ENCODE measurements around the gene ACTRT2. TPM values are rescaled to one million over a fixed set of nuclear protein-coding genes. Genes with fewer than 3 reads are reported as not detected.

ACTRT2 gene
- not detected for total RNA-seq

GRCh38 chr1:3021233-3021671, at the start of gene ACTRT2:
TSS of gene ACTRT2 (plus strand) at chr1:3021467. CDS start at chr1:3021687, 220 bp downstream.
- H3K4me1 Mint-ChIP-seq (ENCODE audit: low read depth): no peaks in the 10 kb centered on the region
- no peak for ATAC-seq (replicated peaks in 1 of 2)
- H3K9me3 Mint-ChIP-seq: no peaks in the 10 kb centered on the region
- no peaks in the 10 kb centered on the region for H3K36me3 Mint-ChIP-seq (ENCODE audit: insufficient read depth in 2 of 2)
- H3K4me3 Mint-ChIP-seq: no peak within 1 kb of the TSS
- no peaks in the 10 kb centered on the region for H3K27me3 Mint-ChIP-seq (ENCODE audit: low read depth)
- no peak within 1 kb of the TSS for H3K27ac Mint-ChIP-seq
- no peak for DNase-seq

DNA sequence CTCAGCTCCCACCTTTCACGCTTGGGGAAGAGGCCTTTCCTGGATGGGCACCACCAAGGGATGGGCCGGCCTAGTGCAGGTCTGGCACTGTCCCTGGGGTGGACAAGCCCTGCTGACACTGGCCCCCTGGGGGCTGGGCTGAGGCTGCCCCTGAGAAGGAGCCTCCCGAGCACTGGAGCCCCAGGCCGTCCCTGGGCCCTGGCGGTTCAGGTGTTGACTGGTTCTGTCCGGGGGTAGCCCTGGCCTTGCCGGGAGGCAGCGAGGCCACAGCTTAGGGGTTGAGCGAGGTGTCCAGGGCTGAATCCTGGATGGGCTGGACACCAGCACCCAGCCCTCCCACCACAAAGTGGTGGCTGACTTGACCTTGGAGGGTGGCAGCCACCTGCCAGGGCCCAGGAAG, 49.7 kb upstream of the ACTRT2 start:
- no peaks in the 10 kb centered on the region for H3K27me3 Mint-ChIP-seq (ENCODE audit: low read depth)
- no peak for ATAC-seq (replicated peaks in 1 of 2)

DNA sequence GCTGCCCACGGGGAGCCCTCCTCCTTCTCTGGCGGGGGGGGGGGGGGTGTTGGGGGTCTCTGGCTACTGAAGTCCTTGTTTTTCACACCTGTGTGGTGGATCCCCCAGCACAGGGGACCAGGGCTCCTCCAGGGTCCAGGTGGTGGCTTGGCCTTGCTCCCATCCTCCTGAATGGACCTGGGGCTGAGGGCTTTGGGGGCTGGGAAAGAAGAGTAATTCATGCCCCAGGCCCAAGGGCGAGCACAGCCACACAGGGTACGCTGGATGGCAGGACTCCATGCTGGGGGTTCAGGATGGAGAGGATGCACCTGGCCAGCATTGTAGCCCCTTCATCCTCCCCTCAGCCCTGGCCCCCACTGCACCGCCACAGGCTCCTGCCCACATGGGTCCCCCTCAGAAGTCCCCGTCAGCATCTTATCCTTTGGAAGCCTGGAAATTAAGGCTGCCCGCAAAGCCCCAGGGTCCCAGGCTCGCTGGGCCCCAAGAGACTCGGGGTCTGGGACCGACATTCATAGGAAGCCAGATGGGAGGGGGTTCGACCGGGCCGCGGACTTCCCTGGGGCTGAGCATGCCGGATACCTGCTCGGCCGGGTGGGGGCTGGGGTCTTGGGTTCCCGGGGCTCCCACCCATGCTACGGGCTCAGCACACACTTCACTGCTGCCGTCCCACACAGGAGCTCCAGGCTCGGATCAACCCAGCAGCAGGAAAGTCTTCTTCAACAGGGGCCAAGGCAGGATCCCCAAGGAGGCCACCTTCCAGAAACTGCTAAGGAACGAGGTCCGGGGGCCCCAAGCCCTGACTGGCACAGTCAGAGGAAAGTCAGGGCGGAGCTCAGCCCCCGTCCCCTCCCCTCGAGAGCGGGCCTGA, 49.0 kb upstream of the ACTRT2 start:
- Mint-ChIP-seq H3K4me3 (no peak overlapping the region), H3K36me3 (ENCODE audit: insufficient read depth in 2 of 2) (no peaks in the 10 kb centered on the region), H3K9me3 (no peaks in the 10 kb centered on the region), H3K27ac (no peak overlapping the region), H3K27me3 (ENCODE audit: low read depth) (no peaks in the 10 kb centered on the region), H3K4me1 (ENCODE audit: low read depth) (no peaks in the 10 kb centered on the region)
- DNase-seq: no peak
- no peak for ATAC-seq (replicated peaks in 1 of 2)

More for the DNA sequence above, 49.7 kb upstream of the ACTRT2 start:
- Mint-ChIP-seq H3K36me3 (ENCODE audit: insufficient read depth in 2 of 2) (no peaks in the 10 kb centered on the region), H3K4me1 (ENCODE audit: low read depth) (no peaks in the 10 kb centered on the region), H3K4me3 (no peak overlapping the region), H3K27ac (no peak overlapping the region), H3K9me3 (no peaks in the 10 kb centered on the region)
- DNase-seq: no peak

DNA sequence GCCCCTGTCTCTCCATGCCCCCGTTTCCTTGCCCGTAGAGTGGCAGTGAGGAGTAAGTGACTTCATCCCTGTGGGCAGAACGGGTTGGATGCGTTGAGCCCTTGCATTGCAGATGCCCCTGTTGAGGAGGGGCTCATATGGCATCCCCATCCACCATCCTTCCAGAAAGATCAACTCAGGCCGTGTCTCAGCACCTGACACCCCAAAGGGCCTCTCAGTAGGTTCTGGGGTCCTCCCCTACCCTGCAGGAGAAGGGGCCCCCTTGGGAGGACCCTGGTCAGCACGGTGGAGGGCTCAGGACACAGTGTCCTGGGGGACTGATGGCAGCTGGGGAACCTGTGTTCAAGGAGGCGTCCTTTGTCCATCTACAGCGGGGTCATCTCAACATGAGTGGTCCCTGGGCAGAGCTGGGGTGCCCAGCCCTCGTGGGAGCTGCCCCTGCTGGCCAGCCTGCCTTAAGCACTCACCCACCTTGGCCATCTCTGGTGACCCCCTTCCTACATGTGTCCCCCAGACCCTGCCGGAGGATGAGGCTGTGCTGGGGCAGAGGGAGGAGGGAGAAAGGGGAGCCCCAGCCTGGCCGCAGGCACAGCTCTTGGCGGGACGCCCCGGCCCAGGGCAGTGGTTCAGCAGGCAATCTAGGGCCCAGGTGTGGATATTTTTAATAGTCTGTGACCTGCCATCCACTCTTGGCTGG, 48.2 kb upstream of the ACTRT2 start:
- H3K27me3 Mint-ChIP-seq (ENCODE audit: low read depth): no peaks in the 10 kb centered on the region
- H3K4me3 Mint-ChIP-seq: no peak overlapping the region
- H3K36me3 Mint-ChIP-seq (ENCODE audit: insufficient read depth in 2 of 2): no peaks in the 10 kb centered on the region
- DNase-seq (no peak), ATAC-seq (replicated peaks in 1 of 2) (no peak)
- H3K9me3 Mint-ChIP-seq: no peaks in the 10 kb centered on the region
- H3K4me1 Mint-ChIP-seq (ENCODE audit: low read depth): no peaks in the 10 kb centered on the region
- H3K27ac Mint-ChIP-seq: no peak overlapping the region

DNA sequence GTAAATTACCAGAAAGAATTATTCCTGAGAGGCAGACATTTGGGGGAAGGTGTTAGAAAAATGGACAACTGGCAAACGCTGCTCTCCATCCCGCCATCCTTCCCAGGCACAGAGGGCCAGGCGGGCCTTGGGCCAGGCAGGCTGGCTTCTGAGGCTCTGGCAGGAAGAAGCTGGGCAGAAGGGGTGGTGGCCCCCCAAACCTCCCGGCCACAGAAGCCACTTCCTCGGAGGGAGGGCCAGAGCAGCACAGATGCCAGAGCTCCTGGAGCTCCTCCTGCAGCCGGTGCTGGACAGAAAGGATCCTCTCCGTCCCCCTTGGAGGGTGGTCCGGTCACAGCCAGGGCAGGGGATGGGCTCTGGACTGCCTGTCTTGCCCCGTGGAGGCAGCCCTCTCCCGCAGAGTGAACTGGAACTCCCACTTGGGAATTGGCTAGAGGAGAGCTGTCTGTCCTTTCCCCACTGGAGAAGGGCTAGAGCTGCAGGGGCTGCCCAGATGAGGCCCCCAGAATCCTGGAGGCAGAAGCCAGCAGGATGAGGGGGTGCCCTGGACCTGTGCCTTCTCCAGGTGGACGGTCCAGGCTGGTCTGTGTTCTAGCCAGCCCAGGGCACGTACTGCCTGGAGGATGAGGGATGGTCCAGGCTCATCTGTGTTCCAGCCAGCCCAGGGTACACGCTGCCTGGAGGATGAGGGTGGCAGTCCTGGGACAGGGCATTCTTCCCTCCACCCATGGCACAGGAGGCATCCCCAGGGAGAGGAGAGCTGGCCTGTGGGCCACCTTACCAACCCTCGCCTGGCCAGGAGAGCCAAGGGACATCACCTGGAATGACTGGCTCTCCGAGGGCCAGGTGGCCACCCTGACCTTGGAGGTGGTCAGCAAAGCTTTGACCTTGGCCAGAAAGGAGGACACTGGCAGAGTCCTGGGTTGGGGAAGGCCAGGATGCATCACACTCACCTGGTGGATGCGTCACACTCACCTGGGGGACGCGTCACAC, 47.4 kb upstream of the ACTRT2 start:
- Mint-ChIP-seq H3K36me3 (ENCODE audit: insufficient read depth in 2 of 2) (no peaks in the 10 kb centered on the region), H3K9me3 (no peaks in the 10 kb centered on the region), H3K27me3 (ENCODE audit: low read depth) (no peaks in the 10 kb centered on the region), H3K27ac (no peak overlapping the region), H3K4me1 (ENCODE audit: low read depth) (no peaks in the 10 kb centered on the region), H3K4me3 (no peak overlapping the region)
- DNase-seq (no peak), ATAC-seq (replicated peaks in 1 of 2) (no peak)

DNA sequence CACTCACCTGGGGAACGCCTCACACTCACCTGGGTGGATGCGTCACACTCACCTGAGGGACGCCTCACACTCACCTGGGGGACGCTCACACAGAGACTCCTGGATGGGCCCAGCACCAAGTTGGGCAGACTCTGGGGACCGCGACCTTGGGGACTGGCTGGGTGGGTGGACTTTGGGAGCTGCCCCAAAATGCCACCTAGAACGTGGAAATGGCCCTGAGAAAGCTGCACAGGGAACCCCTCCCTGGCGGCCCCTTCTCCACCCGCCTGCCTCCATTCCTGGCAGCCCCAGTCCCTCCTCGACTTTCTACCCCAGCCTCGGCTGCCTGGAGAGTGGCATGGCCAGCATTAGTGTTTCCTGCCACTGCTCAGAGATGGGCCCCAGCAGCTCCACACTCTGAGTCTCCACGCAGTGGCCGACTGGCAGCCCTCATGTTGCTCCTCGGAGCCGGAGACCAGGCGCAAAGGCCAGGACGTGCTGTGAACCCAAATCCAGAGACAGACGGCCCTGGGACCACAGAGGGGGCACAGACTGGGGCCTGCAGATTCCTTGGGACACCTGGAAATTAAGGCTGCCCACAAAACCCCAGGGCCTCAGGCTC, 46.5 kb upstream of the ACTRT2 start:
- Mint-ChIP-seq H3K36me3 (ENCODE audit: insufficient read depth in 2 of 2) (no peaks in the 10 kb centered on the region), H3K4me3 (no peak overlapping the region), H3K9me3 (no peaks in the 10 kb centered on the region), H3K27me3 (ENCODE audit: low read depth) (no peaks in the 10 kb centered on the region), H3K27ac (no peak overlapping the region), H3K4me1 (ENCODE audit: low read depth) (no peaks in the 10 kb centered on the region)
- DNase-seq: no peak
- no peak for ATAC-seq (replicated peaks in 1 of 2)

DNA sequence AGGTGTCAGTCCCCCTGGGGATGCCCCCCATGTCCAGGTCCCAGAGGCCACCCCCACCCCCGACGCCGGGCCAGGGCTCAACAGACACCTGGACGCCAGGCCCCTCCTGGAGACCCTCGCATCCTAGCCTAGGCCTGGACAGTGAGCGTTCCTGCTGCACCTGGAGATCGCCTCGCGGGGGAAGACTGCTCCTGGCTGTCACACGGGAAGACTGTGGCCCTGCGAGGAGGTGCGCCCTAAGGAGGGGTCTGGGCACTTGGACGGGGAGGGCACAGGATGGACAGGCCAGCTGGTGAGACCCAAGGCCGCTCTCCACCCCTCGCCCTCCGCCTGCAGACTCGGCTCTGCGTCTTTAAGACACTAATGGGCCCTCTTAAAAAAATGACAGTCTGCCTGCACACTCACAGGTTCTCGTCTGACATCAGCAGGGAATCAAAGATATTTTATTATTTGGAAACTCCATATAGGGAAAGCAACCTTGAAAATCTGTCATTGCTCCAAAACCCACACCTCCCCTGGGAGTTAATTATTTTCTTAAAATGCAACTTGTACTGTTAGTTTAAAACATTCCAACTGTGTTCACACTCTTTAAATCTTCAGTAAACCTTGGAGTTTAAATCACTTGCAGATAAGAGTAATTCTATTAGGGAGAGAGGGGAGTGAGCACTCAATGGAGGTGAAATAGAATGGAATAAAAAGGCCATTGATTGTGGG, 45.6 kb upstream of the ACTRT2 start:
- ATAC-seq (replicated peaks in 1 of 2) (no peak), DNase-seq (no peak)
- H3K27me3 Mint-ChIP-seq (ENCODE audit: low read depth): no peaks in the 10 kb centered on the region
- H3K4me1 Mint-ChIP-seq (ENCODE audit: low read depth): no peaks in the 10 kb centered on the region
- no peaks in the 10 kb centered on the region for H3K9me3 Mint-ChIP-seq
- no peak overlapping the region for H3K4me3 Mint-ChIP-seq
- no peak overlapping the region for H3K27ac Mint-ChIP-seq
- H3K36me3 Mint-ChIP-seq (ENCODE audit: insufficient read depth in 2 of 2): no peaks in the 10 kb centered on the region

DNA sequence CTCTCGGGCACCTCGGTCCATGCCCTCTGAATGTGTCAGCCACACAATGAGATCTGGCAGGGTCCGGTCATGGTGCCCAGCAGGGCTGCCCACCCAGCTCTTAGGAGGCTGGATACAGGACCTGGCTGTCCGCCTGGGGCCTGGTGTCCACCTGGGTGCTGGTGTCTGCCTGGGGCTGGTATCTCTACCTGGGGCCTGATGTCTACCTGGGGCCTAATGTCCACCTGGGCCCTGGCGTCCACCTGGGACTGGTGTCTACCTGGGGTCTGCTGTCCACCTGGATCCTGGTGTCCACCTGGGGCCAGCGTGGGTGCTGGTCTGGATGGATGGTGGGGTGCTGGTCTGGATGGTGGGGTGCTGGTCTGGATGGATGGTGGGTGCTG, 45.1 kb upstream of the ACTRT2 start:
- Mint-ChIP-seq H3K27me3 (ENCODE audit: low read depth) (no peaks in the 10 kb centered on the region), H3K36me3 (ENCODE audit: insufficient read depth in 2 of 2) (no peaks in the 10 kb centered on the region), H3K9me3 (no peaks in the 10 kb centered on the region), H3K4me3 (no peak overlapping the region), H3K27ac (no peak overlapping the region), H3K4me1 (ENCODE audit: low read depth) (no peaks in the 10 kb centered on the region)
- no peak for ATAC-seq (replicated peaks in 1 of 2)
- no peak for DNase-seq

- Mint-ChIP-seq H3K36me3 (ENCODE audit: insufficient read depth in 2 of 2) (no peaks in the 10 kb centered on the region), H3K27me3 (ENCODE audit: low read depth) (no peaks in the 10 kb centered on the region), H3K4me1 (ENCODE audit: low read depth) (no peaks in the 10 kb centered on the region), H3K9me3 (no peaks in the 10 kb centered on the region), H3K27ac (no peak overlapping the region), H3K4me3 (no peak overlapping the region)
- DNase-seq (no peak), ATAC-seq (replicated peaks in 1 of 2) (no peak)
Observed at GRCh38 chr1:2977886-2978611, 43.2 kb upstream of the ACTRT2 start.

DNA sequence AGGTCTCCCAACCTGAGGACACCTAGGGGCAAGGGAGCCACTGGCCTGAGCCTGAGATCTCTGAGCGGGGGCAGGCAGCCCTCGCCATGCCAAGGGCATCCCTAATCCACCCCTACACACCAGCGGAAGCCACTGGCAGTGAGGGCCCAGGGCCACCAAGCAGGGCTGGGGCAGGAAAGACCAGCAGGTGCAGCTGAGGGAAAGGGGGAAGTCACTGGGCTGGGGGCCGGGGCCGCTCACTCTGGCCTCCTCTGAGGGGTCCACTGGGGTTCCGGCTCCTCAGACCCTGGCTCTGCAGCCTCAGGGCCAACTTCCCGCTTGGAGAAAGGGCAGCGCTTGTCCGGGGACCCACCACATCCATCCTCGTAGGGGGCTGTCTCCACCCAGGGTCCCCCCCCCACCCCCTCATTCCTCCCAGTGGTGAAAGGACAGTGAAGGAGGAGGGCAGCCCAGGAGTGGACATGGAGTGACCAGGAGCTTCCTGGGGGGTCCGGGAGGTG, 42.5 kb upstream of the ACTRT2 start:
- DNase-seq (no peak), ATAC-seq (replicated peaks in 1 of 2) (no peak)
- Mint-ChIP-seq H3K27me3 (ENCODE audit: low read depth) (no peaks in the 10 kb centered on the region), H3K4me3 (no peak overlapping the region), H3K9me3 (no peaks in the 10 kb centered on the region), H3K27ac (no peak overlapping the region), H3K4me1 (ENCODE audit: low read depth) (no peaks in the 10 kb centered on the region), H3K36me3 (ENCODE audit: insufficient read depth in 2 of 2) (no peaks in the 10 kb centered on the region)

GRCh38 chr1:2979191-2980072, 41.8 kb upstream of the ACTRT2 start:
- H3K4me3 Mint-ChIP-seq: no peak overlapping the region
- H3K9me3 Mint-ChIP-seq: no peaks in the 10 kb centered on the region
- no peaks in the 10 kb centered on the region for H3K4me1 Mint-ChIP-seq (ENCODE audit: low read depth)
- no peaks in the 10 kb centered on the region for H3K36me3 Mint-ChIP-seq (ENCODE audit: insufficient read depth in 2 of 2)
- ATAC-seq (replicated peaks in 1 of 2): no peak
- DNase-seq: no peak
- H3K27me3 Mint-ChIP-seq (ENCODE audit: low read depth): no peaks in the 10 kb centered on the region
- no peak overlapping the region for H3K27ac Mint-ChIP-seq

Data from activated T-cell treated with anti-CD3 and anti-CD28 coated beads, Interleukin-2, amount 50 U/mL, for 72 hours (primary cell).